Stimulated activated CD8-positive, alpha-beta memory T cell treated with anti-CD3 and anti-CD28 coated beads, Interleukin-15, amount 100 ng/mL, for 4 hours (primary cell): ENCODE measurements around the gene KLHL5.
"Not testable (repeated sequence)": the region's sequence is repeated elsewhere in the genome, so short reads cannot be mapped to it uniquely, and the experiment has no call there.

Experiments
- DNase-seq, 2 donors: peaks; one replicate each; pipeline ENCODE4 v3.0.0-alpha.2; 2020; ENCODE audit warnings: low read depth in 2 of 2

The KLHL5 gene, protein sequence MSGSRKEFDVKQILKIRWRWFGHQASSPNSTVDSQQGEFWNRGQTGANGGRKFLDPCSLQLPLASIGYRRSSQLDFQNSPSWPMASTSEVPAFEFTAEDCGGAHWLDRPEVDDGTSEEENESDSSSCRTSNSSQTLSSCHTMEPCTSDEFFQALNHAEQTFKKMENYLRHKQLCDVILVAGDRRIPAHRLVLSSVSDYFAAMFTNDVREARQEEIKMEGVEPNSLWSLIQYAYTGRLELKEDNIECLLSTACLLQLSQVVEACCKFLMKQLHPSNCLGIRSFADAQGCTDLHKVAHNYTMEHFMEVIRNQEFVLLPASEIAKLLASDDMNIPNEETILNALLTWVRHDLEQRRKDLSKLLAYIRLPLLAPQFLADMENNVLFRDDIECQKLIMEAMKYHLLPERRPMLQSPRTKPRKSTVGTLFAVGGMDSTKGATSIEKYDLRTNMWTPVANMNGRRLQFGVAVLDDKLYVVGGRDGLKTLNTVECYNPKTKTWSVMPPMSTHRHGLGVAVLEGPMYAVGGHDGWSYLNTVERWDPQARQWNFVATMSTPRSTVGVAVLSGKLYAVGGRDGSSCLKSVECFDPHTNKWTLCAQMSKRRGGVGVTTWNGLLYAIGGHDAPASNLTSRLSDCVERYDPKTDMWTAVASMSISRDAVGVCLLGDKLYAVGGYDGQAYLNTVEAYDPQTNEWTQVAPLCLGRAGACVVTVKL

GRCh38 chr4:39062094-39062769 is at the start of gene KLHL5:
Gene KLHL5 (plus strand): TSS chr4:39062232. CDS start chr4:39062653, 421 bp downstream.
- DNase-seq: no peak

DNA sequence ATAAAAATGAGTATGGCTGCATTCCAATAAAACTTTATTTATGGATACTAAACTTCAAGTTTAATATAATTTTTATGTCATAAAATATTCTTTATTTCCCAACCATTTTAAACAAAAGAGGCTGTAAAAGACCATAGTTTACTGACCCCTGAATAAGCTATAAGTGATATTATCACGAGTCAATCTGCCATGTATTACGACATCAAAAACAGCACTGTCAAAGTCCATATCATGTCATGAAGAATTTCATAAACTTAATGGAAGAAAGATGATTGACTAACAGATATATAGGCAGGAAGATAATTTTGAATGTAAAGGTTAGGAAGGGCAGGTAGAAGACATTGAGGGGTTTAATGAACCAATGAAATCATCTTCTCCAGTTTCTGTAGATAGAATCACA is 48.0 kb upstream of the KLHL5 start:
- DNase-seq: no peak

DNA sequence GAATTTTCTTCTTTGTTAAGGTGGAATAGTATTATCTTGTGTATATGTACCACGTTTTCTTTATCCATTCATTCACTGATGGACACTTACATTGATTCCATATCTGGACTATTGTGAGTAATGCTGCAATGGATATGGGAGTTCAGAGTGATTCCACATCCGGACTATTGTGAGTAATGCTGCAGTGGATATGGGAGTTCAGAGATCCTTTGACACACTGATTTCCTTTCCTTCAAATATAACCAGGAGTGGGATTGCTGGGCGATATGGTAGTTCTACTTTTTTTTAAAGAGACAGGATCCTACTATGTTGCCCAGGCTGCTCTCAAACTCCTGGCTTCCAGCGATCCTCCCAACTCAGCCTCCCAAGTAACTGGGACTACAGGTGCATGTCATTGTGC is 41.9 kb upstream of the KLHL5 start:
- no peak for DNase-seq

DNA sequence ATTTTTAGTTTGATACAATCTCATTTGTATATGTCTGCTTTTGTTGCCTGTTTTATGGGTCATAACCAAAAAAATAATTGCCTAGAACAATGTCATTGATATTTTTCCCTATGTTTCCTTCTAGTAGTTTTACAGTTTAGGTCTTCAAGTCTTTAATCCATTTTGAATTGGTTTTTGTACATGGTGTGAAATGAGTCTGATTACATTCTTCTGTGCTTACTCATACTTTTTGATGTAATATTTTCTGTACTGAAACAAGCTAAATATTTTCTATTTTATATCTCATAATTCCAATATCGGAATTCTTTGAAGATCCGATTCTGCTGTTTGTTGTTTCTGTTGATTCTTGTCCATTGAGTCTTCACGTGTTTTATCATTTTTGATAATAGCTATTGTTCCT is 40.4 kb upstream of the KLHL5 start:
- no peak for DNase-seq

DNA sequence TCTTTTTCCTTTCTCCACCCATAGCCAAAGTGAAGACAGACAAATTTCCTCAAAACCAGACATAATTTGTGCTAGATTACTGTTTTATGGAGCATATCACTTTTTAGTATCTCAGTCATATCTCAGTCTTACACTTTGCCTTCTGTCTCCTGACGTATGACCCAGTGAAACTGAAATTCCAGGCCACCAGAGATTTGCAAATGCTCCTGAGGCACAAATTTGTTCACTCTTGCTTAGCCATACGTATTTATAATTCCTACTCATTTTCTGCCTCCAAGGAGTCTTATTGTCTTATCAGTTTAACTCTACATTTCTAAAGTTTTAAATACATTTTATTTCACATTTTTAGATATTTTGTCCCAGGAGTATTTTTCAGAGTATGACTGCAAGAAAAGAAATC is 39.8 kb upstream of the KLHL5 start:
- DNase-seq: no peak

DNA sequence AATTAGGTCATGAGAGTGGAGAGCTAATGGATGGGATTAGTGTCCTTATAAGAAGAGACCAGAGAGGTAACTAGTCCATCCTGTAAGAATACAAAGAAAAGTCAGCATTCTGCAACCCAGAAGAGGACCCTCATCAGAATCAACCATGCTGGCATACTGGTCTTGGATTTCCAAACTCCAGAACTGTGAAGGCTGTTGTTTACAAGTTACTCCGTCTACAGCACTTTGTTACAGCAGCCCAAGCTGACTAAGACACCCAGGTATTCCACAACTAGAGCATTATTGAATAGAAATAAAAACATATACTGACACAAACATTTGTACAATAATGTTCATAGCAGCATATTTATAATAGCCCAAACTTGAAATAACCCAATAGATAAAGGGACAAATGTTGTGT is 39.0 kb upstream of the KLHL5 start:
- DNase-seq: no peak

GRCh38 chr4:39024311-39024865 is 37.6 kb upstream of the KLHL5 start:
- DNase-seq: no peak

DNA sequence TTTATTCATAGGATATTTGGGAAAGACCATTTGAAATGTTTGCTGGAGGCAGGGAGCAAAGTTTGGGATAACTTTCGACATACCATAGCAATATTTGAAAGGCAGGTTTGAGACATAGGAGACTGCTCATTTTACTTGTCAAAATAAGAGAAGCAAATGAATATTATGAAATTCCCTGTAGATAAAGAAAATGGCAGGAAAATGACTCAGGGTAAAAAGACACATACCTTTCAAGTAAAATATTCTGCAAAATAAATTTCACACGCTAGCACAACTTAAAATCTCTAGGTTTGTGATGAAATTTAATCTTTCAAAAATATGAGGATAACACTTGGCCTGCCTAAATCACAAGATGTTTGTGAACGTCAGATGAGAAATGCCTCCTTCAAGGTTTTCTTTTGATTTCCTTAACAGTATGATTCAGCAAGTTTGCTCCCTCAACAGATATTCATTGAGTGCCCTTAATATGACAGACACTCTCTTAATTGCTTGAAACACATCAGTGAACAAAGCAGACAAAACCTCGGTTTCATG is 36.4 kb upstream of the KLHL5 start:
- no peak for DNase-seq

DNA sequence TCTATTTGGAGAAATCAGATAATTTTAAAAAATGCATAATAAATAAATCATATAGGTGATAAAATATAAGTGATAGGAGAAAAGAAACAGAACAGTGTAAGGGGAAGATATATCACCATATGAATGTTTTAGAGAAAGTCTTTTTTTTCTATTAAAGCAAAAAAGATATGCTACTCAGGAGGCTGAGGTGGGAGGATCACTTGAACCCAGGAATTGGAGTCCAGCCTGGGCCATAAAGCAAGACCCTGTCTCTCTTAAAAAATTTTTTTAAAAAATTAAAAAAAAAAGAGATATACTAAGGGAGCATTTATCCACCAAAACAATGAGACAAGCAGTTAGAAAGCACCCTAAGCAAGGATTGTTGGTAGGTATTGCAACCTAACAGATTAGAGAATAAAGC is 35.9 kb upstream of the KLHL5 start:
- no peak for DNase-seq

- no peak for DNase-seq
Observed at GRCh38 chr4:39029752-39030694, 32.0 kb upstream of the KLHL5 start.

GRCh38 chr4:39030725-39031124 is 31.3 kb upstream of the KLHL5 start:
- no peak for DNase-seq

DNA sequence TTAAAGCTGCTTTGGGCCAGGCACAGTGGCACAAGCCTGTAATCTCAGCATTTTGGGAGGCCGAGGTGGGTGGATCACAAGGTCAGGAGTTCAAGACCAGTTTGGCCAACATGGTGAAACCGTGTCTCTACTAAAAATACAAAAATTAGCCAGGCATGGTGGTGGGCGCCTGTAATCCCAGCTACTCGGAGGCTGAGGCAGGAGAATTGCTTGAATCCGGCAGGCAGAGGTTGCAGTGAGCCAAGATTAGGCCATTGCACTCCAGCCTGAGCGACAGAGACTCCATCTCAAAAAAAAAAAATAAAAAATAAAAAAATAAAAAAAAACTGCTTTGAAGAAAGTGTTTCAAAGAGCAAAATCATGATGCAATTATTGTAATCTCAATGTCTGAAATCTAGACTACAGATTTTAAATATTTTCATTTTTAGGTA is 30.4 kb upstream of the KLHL5 start:
- DNase-seq: not testable (repeated sequence)

- no peak for DNase-seq
Observed at GRCh38 chr4:39032218-39033085, 29.6 kb upstream of the KLHL5 start, which contains the start of gene TMEM156. Gene TMEM156 (minus strand): TSS chr4:39032409. CDS start chr4:39032313, 96 bp downstream.

DNA sequence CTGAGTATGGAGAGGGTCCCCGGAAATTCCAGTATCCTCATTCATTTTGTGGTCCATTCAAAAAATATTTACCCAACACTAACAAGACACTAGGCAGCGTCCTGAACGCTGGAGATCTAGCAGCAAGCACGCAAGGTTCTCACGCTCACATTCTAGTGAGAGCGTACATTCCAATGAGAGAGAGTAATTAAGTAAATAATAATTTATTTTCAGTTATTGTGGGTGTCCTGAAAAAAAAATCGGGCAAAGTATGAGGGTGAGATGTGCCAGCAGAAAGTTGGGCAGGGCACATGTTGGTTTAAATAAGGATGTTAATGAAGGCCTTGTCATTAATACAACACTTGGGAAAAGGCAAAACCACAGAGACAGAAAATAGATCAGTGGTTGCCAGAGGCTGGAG is 25.9 kb upstream of the KLHL5 start:
- no peak for DNase-seq

DNA sequence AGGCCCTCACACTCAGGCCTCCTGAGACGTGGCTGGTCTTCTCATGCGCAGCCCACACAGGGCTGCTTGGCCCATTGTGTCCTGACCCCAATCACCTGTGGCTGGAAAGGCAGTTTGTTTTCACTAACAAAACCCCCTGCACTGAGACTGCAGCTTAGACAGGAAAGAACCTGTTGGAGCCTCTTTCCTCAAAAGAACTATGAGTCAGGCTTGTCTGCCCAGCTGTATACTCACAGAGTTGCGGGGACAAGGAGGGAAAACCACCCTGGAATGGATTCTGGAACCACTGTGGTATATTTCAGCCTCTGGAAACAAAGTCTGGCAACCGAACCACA is 24.6 kb upstream of the KLHL5 start:
- DNase-seq: no peak

GRCh38 chr4:39037941-39038340 is 24.1 kb upstream of the KLHL5 start:
- no peak for DNase-seq

DNA sequence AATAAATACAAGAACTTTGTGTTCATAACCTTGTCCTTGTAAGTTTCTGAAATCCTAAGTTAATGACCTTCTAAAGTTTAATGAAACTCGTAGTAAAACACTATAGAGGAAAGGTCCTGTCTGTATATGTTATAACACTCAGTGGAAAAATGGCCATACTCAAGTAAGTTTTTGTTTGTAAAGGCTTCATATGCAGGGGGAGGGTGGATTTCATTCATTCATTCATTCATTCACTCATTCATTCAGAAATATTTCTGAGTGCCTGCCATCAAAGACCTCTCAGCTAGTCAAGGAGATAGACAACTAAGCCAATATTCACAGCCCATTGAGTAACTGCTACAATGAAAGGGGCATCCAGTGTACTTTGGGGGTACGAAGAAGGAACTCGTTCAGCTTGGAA is 22.9 kb upstream of the KLHL5 start:
- DNase-seq: no peak

- no peak for DNase-seq
Observed at GRCh38 chr4:39042366-39042765, 19.7 kb upstream of the KLHL5 start.

DNA sequence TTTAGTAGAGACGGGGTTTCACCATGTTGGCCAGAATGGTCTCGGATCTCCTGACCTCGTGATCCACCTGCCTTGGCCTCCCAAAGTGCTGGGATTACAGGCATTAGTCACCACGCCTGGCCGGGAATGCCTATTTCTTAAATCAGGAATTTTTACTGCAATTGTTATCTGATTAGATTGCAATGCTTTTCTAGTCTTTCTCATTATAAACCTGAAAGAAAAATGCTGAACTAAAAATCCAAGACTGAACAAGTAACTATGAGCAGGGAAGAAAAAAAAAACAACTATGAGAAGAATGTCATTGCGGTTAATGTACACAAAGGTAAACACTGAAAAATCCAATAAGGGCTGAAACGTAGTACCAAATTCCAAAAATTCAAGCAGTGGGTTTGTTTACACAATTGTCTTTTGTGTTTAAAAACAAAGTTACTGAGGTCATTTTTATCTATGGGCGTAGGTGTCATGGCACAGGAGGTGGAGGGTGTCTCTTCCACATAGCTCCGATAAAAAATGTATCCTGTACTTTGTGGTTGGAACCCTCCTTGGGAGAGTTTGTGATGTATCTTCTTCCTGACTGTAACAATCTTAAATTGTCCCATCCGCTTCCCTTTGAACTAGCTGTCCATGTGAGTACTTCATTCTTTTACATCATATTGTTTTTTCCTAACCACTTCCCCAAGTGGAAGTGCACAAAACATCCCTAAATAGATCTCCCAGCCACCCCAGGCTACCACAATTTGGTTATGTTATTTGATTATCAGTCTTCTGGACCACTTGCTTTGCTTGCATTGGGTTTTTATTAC is 18.8 kb upstream of the KLHL5 start:
- DNase-seq: no peak
